H1 (cell line): ENCODE results near the gene RXFP4. TPM values are rescaled to one million over a fixed set of nuclear protein-coding genes. Genes with fewer than 3 reads are reported as not detected.

ENCODE experiments used
- CTCF ChIA-PET: fragments of 300-600 bp; sonication (Branson Sonifier 250); formaldehyde crosslinking; loops from one replicate; lab custom pipeline; 2021; ENCODE audit not compliant: partially characterized antibody; lab: Charles Lee
- POLR2A ChIA-PET: fragments of 300-600 bp; sonication (Branson Sonifier 250); formaldehyde crosslinking; loops from one replicate; lab custom pipeline; 2021; ENCODE audit warnings: inconsistent platforms; ENCODE audit not compliant: partially characterized antibody; lab: Charles Lee
- DNase-seq, 2 experiments: peaks; one replicate each; pipeline versions ENCODE4 v3.0.0 to v3.0.0-alpha.2; 2010 to 2022; ENCODE audit warnings: low spot score in 2 of 2, low read depth in 1 of 2, mixed read lengths in 1 of 2
- FAIRE-seq: peaks from 2 replicates; lab custom pipeline; 2011; peaks lifted over from hg19 to GRCh38; lab: Jason Lieb, UNC
- H2AFZ ChIP-seq: 2 replicates; pipeline ENCODE4 v1.8.1; 2012; ENCODE audit warnings: low read length, inconsistent platforms
- H2AK5ac ChIP-seq: 2 replicates; pipeline ENCODE4 v1.6.1; 2013; ENCODE audit warnings: low read depth, low read length
- H2BK120ac ChIP-seq: replicated peaks from 2 replicates; pipeline ENCODE3; 2013; ENCODE audit warnings: low read depth, low read length, inconsistent platforms
- H2BK12ac ChIP-seq: 2 replicates; pipeline ENCODE4 v1.6.1; 2013; ENCODE audit warnings: low read depth, low read length
- H2BK15ac ChIP-seq: 2 replicates; pipeline ENCODE4 v1.6.1; 2013; ENCODE audit warnings: low read length
- H2BK20ac ChIP-seq: 2 replicates; pipeline ENCODE4 v1.6.1; 2013; ENCODE audit warnings: low read length
- H2BK5ac ChIP-seq: 2 replicates; pipeline ENCODE4 v1.6.1; 2013; ENCODE audit warnings: low read depth, low read length
- H3K14ac ChIP-seq: 2 replicates; pipeline ENCODE4 v1.6.1; 2013; ENCODE audit warnings: inconsistent platforms; ENCODE audit not compliant: insufficient read length
- H3K18ac ChIP-seq: 2 replicates; pipeline ENCODE4 v1.6.1; 2013; ENCODE audit warnings: low read length; ENCODE audit errors: extremely low read depth
- H3K23ac ChIP-seq: 2 replicates; pipeline ENCODE4 v1.6.1; 2013; ENCODE audit warnings: inconsistent platforms; ENCODE audit not compliant: insufficient read length
- H3K23me2 ChIP-seq: 2 replicates; pipeline ENCODE4 v1.6.1; 2013; ENCODE audit warnings: low read depth, low read length
- H3K27ac ChIP-seq: 2 replicates; pipeline ENCODE4 v1.6.1; 2011; ENCODE audit warnings: low read depth, low read length, inconsistent platforms
- H3K27me3 ChIP-seq, 4 experiments: replicated peaks in 1 of 4; 1 replicate in 1 of 4; 2 replicates in 3 of 4; pipeline versions ENCODE4 v1.6.1 to v1.8.1; 2011 to 2013; ENCODE audit warnings: low read length in 3 of 4, mild to moderate bottlenecking in 3 of 4, inconsistent platforms in 2 of 4, mixed read lengths in 2 of 4, moderate library complexity in 1 of 4; ENCODE audit not compliant: control insufficient read depth in 3 of 4, insufficient read depth in 3 of 4; ENCODE audit errors: extremely low read depth in 1 of 4
- H3K36me3 ChIP-seq, 4 experiments: 2 replicates each; pipeline versions ENCODE4 v1.6.1 to v1.8.1; 2011 to 2013; ENCODE audit warnings: mild to moderate bottlenecking in 4 of 4, low read length in 3 of 4, moderate library complexity in 2 of 4, control low read depth in 1 of 4, inconsistent platforms in 1 of 4; ENCODE audit not compliant: insufficient read depth in 4 of 4, control insufficient read depth in 2 of 4
- H3K4ac ChIP-seq: replicated peaks from 2 replicates; pipeline ENCODE3; 2013; ENCODE audit warnings: low read length, low read depth, mixed read lengths, inconsistent platforms; ENCODE audit not compliant: insufficient read length
- H3K4me1 ChIP-seq, 4 experiments: replicated peaks in 1 of 4; 1 replicate in 1 of 4; 2 replicates in 3 of 4; pipeline versions ENCODE4 v1.6.1 to v1.8.1; 2011 to 2013; ENCODE audit warnings: low read length in 3 of 4, inconsistent platforms in 2 of 4, mixed read lengths in 1 of 4; ENCODE audit not compliant: insufficient read depth in 4 of 4, control insufficient read depth in 3 of 4
- H3K4me2 ChIP-seq, 2 experiments: 2 replicates each; pipeline versions ENCODE4 v1.6.1 to v1.8.1; 2011 to 2013; ENCODE audit warnings: low read depth in 2 of 2, low read length in 2 of 2, control low read depth in 1 of 2, inconsistent platforms in 1 of 2, mild to moderate bottlenecking in 1 of 2; ENCODE audit not compliant: insufficient read depth in 1 of 2
- H3K4me3 ChIP-seq, 4 experiments: fragments of 200-600, 300-600 bp in 1 of 4; sonication (generic), shearing (Covaris generic), sonication (Bioruptor Twin) in 1 of 4; 2 replicates each; pipeline versions ENCODE4 v1.5.1 to v1.8.1; 2011 to 2016; ENCODE audit warnings: low read length in 4 of 4, low read depth in 3 of 4, control low read depth in 2 of 4, inconsistent platforms in 2 of 4, mild to moderate bottlenecking in 2 of 4, mixed read lengths in 1 of 4, moderate library complexity in 1 of 4; ENCODE audit not compliant: insufficient read depth in 2 of 4; ENCODE audit errors: extremely low read depth in 1 of 4
- H3K56ac ChIP-seq: replicated peaks from 2 replicates; pipeline ENCODE3; 2013; ENCODE audit warnings: low read depth, mild to moderate bottlenecking, mixed read lengths, low read length, inconsistent platforms; ENCODE audit not compliant: insufficient read length
- H3K79me1 ChIP-seq: 2 replicates; pipeline ENCODE4 v1.6.1; 2013; ENCODE audit warnings: low read depth, low read length, control low read depth
- H3K79me2 ChIP-seq, 2 experiments: 2 replicates each; pipeline versions ENCODE4 v1.6.1 to v1.8.1; 2012 to 2013; ENCODE audit warnings: low read length in 2 of 2, mild to moderate bottlenecking in 2 of 2, inconsistent platforms in 1 of 2; ENCODE audit not compliant: insufficient read depth in 2 of 2, control insufficient read depth in 1 of 2
- H3K9ac ChIP-seq, 4 experiments: replicated peaks in 1 of 4; 1 replicate in 1 of 4; 2 replicates in 3 of 4; pipeline versions ENCODE4 v1.6.1 to v1.8.1; 2011 to 2013; ENCODE audit warnings: low read depth in 3 of 4, low read length in 3 of 4, control low read depth in 2 of 4, mild to moderate bottlenecking in 2 of 4, moderate library complexity in 2 of 4, inconsistent platforms in 1 of 4; ENCODE audit errors: extremely low read depth in 1 of 4
- H3K9me3 ChIP-seq, 2 experiments: 2 replicates each; pipeline versions ENCODE4 v1.6.1 to v1.8.1; 2012 to 2013; ENCODE audit warnings: mild to moderate bottlenecking in 2 of 2, moderate library complexity in 2 of 2, control low read depth in 1 of 2, inconsistent platforms in 1 of 2, low read depth in 1 of 2, low read length in 1 of 2, mixed read lengths in 1 of 2; ENCODE audit not compliant: insufficient read depth in 2 of 2
- H4K20me1 ChIP-seq, 2 experiments: replicated peaks in 1 of 2; 2 replicates each; pipeline versions ENCODE3 to v1.8.1; 2011 to 2013; ENCODE audit warnings: inconsistent platforms in 2 of 2, low read length in 2 of 2, mild to moderate bottlenecking in 1 of 2; ENCODE audit not compliant: insufficient read depth in 2 of 2, control insufficient read depth in 1 of 2
- H4K5ac ChIP-seq: 2 replicates; pipeline ENCODE4 v1.6.1; 2013; ENCODE audit warnings: low read length, low read depth, mixed read lengths, inconsistent platforms; ENCODE audit not compliant: insufficient read length
- H4K8ac ChIP-seq: 2 replicates; pipeline ENCODE4 v1.8.0; 2013; ENCODE audit warnings: mild to moderate bottlenecking, moderate library complexity, low read length, inconsistent platforms; ENCODE audit not compliant: insufficient read depth; ENCODE audit errors: extremely low read depth
- H4K91ac ChIP-seq: replicated peaks from 2 replicates; pipeline ENCODE3; 2013; ENCODE audit warnings: low read length, mixed read lengths, inconsistent platforms; ENCODE audit not compliant: insufficient read length
- EP300 ChIP-seq, 2 experiments: IDR thresholded peaks; 1 replicate in 1 of 2; 2 replicates in 1 of 2; pipeline ENCODE4 v1.6.1; 2011 to 2012; ENCODE audit warnings: low read depth in 2 of 2, low read length in 2 of 2, mild to moderate bottlenecking in 2 of 2, borderline replicate concordance in 1 of 2, inconsistent platforms in 1 of 2, moderate library complexity in 1 of 2
- MAX ChIP-seq: IDR thresholded peaks from 2 replicates; pipeline ENCODE4 v1.6.1; 2012; ENCODE audit warnings: inconsistent platforms
- RFX5 ChIP-seq: IDR thresholded peaks from 2 replicates; pipeline ENCODE4 v1.6.1; 2011; ENCODE audit warnings: low read depth, low read length, improper control_type of control experiment, borderline replicate concordance
- RXRA ChIP-seq: IDR thresholded peaks from 2 replicates; pipeline ENCODE4 v1.6.1; 2011; ENCODE audit warnings: low read depth, mild to moderate bottlenecking, low read length, moderate library complexity; ENCODE audit not compliant: insufficient read depth
- TAF1 ChIP-seq: IDR thresholded peaks from 2 replicates; pipeline ENCODE4 v1.6.1; 2011; ENCODE audit warnings: mild to moderate bottlenecking, low read depth, low read length
- TAF7 ChIP-seq: optimal IDR thresholded peaks from 2 replicates; pipeline ENCODE3; 2011; ENCODE audit warnings: low read depth, mild to moderate bottlenecking, inconsistent platforms, low read length, moderate library complexity, borderline replicate concordance
- WGBS, 2 experiments: shearing (Covaris generic) in 1 of 2; methylation state at CpG; one replicate each; pipeline versions ENCODE4 v1.1.6 to v1.1.7; 2013 to 2015; ENCODE audit warnings: low lambda C conversion rate in 2 of 2, mixed read lengths in 2 of 2, inconsistent platforms in 1 of 2, low coverage in 1 of 2, missing lambda C conversion rate in 1 of 2; ENCODE audit not compliant: insufficient replicate concordance in 2 of 2, insufficient coverage in 1 of 2, insufficient read length in 1 of 2; ENCODE audit errors: extremely low coverage in 1 of 2, missing lambda C conversion rate in 1 of 2; 5-methylcytosine and 5-hydroxymethylcytosine counted together
- polyA plus RNA-seq, 7 experiments: library from polyadenylated mRNA; depleted of rRNA in 3 of 7; stranded (reverse) in 5 of 7; unstranded in 2 of 7; fragments of >200 nt in 5 of 7; fragments of 200-250 nt in 2 of 7; gene quantifications; 1 replicate in 5 of 7; 2 replicates in 1 of 7; 4 replicates in 1 of 7; pipeline versions ENCODE4 v1.2.1 to v1.2.3, GENCODE V29; 2011 to 2013; ENCODE audit warnings: missing spikeins in 2 of 7, mixed read lengths in 2 of 7
- total RNA-seq: library from RNA; stranded (reverse); fragmentation: NEBNext Ultra II Directional; extraction: Animal tissue kit (Norgen Biotek cat#: 25700); gene quantifications from 2 replicates; pipeline ENCODE4 v1.2.1, GENCODE V29; 2021

RXFP4 gene
- total and polyA plus RNA-seq, 2 of the 8 experiments (the other 6 are each of a cell fraction or from before 2014, with no cell fraction given) = not detected

- H3K9ac ChIP-seq = no peak overlapping the region; a peak in 1 of 7 replicates
- POLR2A ChIA-PET = interaction anchor here (1.1 to 16.7 kb wide), 6 partner anchors 14 to 98 kb away, joined by 3 to 282 read pairs (median 4); partner anchors contain the start of genes ARHGEF2 and KHDC4
- no peak overlapping the region for H2BK120ac ChIP-seq
- WGBS, 2 experiments = 81% methylated on average over 11 of the region's 11 CpGs; no CpG with 5 or more reads in 1 of the 2 experiments
- no peak overlapping the region for H2BK20ac ChIP-seq
- H3K36me3 ChIP-seq = peaks cover 6 to 27% (median 14%) of the 10 kb centered on the region in 4 experiments
- H2AFZ ChIP-seq = no peak overlapping the region
- H3K14ac ChIP-seq = no peak overlapping the region
- H3K4ac ChIP-seq = no peak overlapping the region
- no peak overlapping the region for H3K27ac ChIP-seq
- CTCF ChIA-PET = interaction anchor here (1.0 to 6.7 kb wide), 8 partner anchors 7 to 160 kb away, joined by 3 to 79 read pairs (median 8); partner anchors contain the start of gene ARHGEF2
- no peak overlapping the region for H4K5ac ChIP-seq
- H3K4me1 ChIP-seq = peaks cover 9 to 43% (median 30%) of the 10 kb centered on the region in 4 experiments
- H3K4me2 ChIP-seq = peak overlapping the region; percentile 18 to 45; a peak in 1 of 4 replicates
- H4K91ac ChIP-seq = no peak overlapping the region
- no peak overlapping the region for H2BK15ac ChIP-seq
- no peak for TF ChIP-seq TAF1
- TF ChIP-seq EP300 (IDR thresholded peaks at IDR 0.05; ENCODE audit: borderline replicate concordance in 1 of 2, low read depth in 2 of 2, low read length in 2 of 2) = no peak
- no peak for TF ChIP-seq MAX
- no peak for TF ChIP-seq RXRA
- no peak for TF ChIP-seq TAF7
- no peak for TF ChIP-seq RFX5
- no peak overlapping the region for H4K8ac ChIP-seq
- H2BK5ac ChIP-seq = peak overlapping the region; percentile 40; the same call in 1 of the 2 replicates
- no peak overlapping the region for H3K4me3 ChIP-seq
- no peak overlapping the region for H2AK5ac ChIP-seq
- H2BK12ac ChIP-seq = no peak overlapping the region
- H3K18ac ChIP-seq = no peak overlapping the region
- H3K23me2 ChIP-seq = peaks cover under 1% of the 10 kb centered on the region
- no peaks in the 10 kb centered on the region for H3K27me3 ChIP-seq
- FAIRE-seq = no peak
- peaks cover 29 to 42% of the 10 kb centered on the region in 2 experiments for H4K20me1 ChIP-seq
- H3K56ac ChIP-seq = no peak overlapping the region
- no peak overlapping the region for H3K23ac ChIP-seq
- no peaks in the 10 kb centered on the region for H3K9me3 ChIP-seq
- H3K79me2 ChIP-seq = peaks cover 31 to 77% of the 10 kb centered on the region in 2 experiments
- H3K79me1 ChIP-seq = peaks cover 34% of the 10 kb centered on the region
- DNase-seq = no peak
Measured at GRCh38 chr1:155970531-155971167, 29.2 kb downstream of the RXFP4 start.
